Cardiac fibroblast (primary cell): ENCODE measurements around the gene CECR2.

Source experiments
- DNase-seq, 2 donors: peaks; one replicate each; pipeline versions ENCODE4 v3.0.0 to v3.0.0-alpha.2; 2010; ENCODE audit warnings: low read depth in 2 of 2
- H3K4me3 ChIP-seq, 2 donors: replicated peaks in 1 of 2; 1 replicate in 1 of 2; 2 replicates in 1 of 2; pipeline ENCODE4 v1.5.1; 2011; ENCODE audit warnings: low read depth in 2 of 2, low read length in 2 of 2, mild to moderate bottlenecking in 2 of 2, moderate library complexity in 1 of 2
- CTCF ChIP-seq: IDR thresholded peaks from one replicate; pipeline ENCODE4 v1.5.1; 2011; ENCODE audit warnings: low read depth, mild to moderate bottlenecking, low read length, inconsistent platforms

Gene CECR2

GRCh38 chr22:17359501-17359900 lies 9.8 kb upstream of the CECR2 start:
- peak in 1 of 2 donors; percentile 53 for DNase-seq
- no peak for TF ChIP-seq CTCF
- no peak overlapping the region for H3K4me3 ChIP-seq

GRCh38 chr22:17366329-17366728 lies 2.9 kb upstream of the CECR2 start:
- DNase-seq = peak in 1 of 2 donors; percentile 50
- no peak overlapping the region for H3K4me3 ChIP-seq
- TF ChIP-seq CTCF = no peak

GRCh38 chr22:17366830-17367229 lies 2.4 kb upstream of the CECR2 start:
- no peak overlapping the region for H3K4me3 ChIP-seq
- peak; percentile 60 for TF ChIP-seq CTCF
- peak; percentile 48 to 53 for DNase-seq

GRCh38 chr22:17368144-17368543 lies 1.1 kb upstream of the CECR2 start:
- TF ChIP-seq CTCF = no peak
- DNase-seq = no peak
- H3K4me3 ChIP-seq = peak overlapping the region; percentile 51 to 58

- H3K4me3 ChIP-seq = peak overlapping the region; percentile 51 to 61
- no peak for TF ChIP-seq CTCF
- DNase-seq = peak; percentile 61 to 67
Observed at GRCh38 chr22:17368554-17369438, 464 bp upstream of the CECR2 start.

GRCh38 chr22:17370026-17370765 lies 936 bp downstream of the CECR2 start:
- TF ChIP-seq CTCF = no peak
- H3K4me3 ChIP-seq = peak overlapping the region; percentile 59 to 61
- peak in 1 of 2 donors; percentile 28 for DNase-seq
